ENCODE measurements around the gene IER5. TPM values are rescaled to one million over a fixed set of nuclear protein-coding genes. Genes with fewer than 3 reads are reported as not detected.
A peak's percentile ranks its signal among the peaks of the same experiment; 100 is the strongest.

Gene IER5
- total RNA-seq, 1 experiment from 2014 or later, result 30.5 TPM

DNA sequence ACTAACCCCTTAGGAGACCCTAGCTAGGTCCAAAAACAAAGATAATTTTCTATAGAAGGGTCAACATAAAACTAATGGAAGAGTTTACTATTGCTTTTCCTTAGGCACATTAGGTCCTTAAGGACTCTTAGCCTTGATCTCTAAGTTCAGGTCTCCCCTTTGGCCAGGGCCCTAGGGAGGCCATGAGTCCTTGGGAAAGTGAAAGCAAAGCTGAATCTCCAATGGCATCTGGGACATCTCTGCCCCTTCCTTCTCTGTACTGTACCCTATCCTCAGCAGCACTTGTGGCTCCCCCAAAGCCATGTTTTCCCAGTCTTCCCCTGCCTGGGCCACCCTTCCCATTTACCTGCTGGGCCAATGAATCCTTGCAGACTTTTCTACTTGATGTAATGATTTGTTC is 14.3 kb downstream of the IER5 start:
- RAD21 ChIA-PET (ENCODE audit: low non-redundant PET in 1 of 2, low total read pairs in 2 of 2, uncharacterized antibody in 2 of 2, unreplicated experiment in 2 of 2), result interaction anchor here in 1 of 2 experiments (0.9 kb wide), 1 partner anchor 40 kb away, joined by 4 read pairs; no protein-coding TSS in a partner anchor
- Histone ChIP-seq H3K9me2 (ENCODE audit: insufficient read depth) (no peaks in the 10 kb centered on the region), H3K4me2 (ENCODE audit: low read length) (peak overlapping the region; percentile 92), H3K4me3 (replicated peaks in 1 of 2; ENCODE audit: low read depth in 1 of 2, low read length in 2 of 2) (no peak overlapping the region), H3K9me3 (ENCODE audit: control insufficient read depth in 1 of 2, insufficient read depth in 1 of 2, low read depth in 1 of 2, low read length in 2 of 2) (no peaks in the 10 kb centered on the region), H3K79me2 (ENCODE audit: insufficient read depth, low read length) (no peaks in the 10 kb centered on the region), H3K9ac (ENCODE audit: low read length) (peak overlapping the region; percentile 37; the same call in 1 of the 2 replicates), H4K20me1 (ENCODE audit: insufficient read depth) (no peaks in the 10 kb centered on the region), H3K27me3 (ENCODE audit: insufficient read depth, low read length) (no peaks in the 10 kb centered on the region), H3K36me3 (ENCODE audit: control insufficient read depth in 1 of 2, insufficient read depth in 2 of 2, low read length in 2 of 2) (no peaks in the 10 kb centered on the region), H2AFZ (ENCODE audit: low read depth, low read length, poor library complexity, severe bottlenecking) (no peak overlapping the region), H3K27ac (ENCODE audit: low read depth, low read length) (no peak overlapping the region; the same call in 1 of the 2 replicates), H3K4me1 (ENCODE audit: control insufficient read depth in 1 of 2, insufficient read depth in 2 of 2, low read length in 2 of 2) (peaks cover 74 to 77% of the 10 kb centered on the region in 2 experiments)
- no peak for ATAC-seq
- BruUV-seq (replicated peaks), result no TSS peak
- CTCF ChIA-PET, result interaction anchor here (1.4 kb wide), 1 partner anchor 39 kb away, joined by 4 read pairs; no protein-coding TSS in a partner anchor
- no peak for TF ChIP-seq POLR2AphosphoS5 (IDR thresholded peaks at IDR 0.05; ENCODE audit: low read depth, low read length)
- POLR2A ChIA-PET, result interaction anchor here (0.7 to 3.4 kb wide), 3 partner anchors 12 to 39 kb away, joined by 3 to 11 read pairs (median 3); no protein-coding TSS in a partner anchor
- DNase-seq (ENCODE audit: low read depth, low spot score), result no peak
- intact Hi-C loops (cut with micrococcal nuclease), result no loop called here

DNA sequence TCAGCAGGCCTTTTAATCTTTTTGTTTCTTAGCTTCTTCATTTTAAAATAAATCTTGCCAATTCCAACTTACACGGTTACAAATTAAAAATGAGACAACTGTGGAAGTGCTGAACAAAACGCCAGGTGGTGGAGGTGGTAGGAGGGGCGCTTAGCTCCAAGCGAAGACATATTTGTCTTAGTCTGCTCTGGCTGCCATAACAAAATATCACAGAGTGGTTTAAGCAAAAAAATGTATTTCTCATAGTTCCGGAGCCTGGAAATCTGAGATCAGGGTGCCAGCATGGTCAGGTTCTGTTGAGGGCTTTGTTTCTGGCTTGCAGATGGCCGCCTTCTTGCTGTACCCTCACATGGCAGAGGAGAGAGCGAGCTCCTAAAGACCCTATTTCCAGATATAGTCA is 14.9 kb downstream of the IER5 start:
- POLR2A ChIA-PET, result interaction anchor here (1.0 to 4.2 kb wide), 5 partner anchors 11 to 39 kb away, joined by 3 to 19 read pairs (median 9); no protein-coding TSS in a partner anchor

More for the DNA sequence above, 14.9 kb downstream of the IER5 start:
- Histone ChIP-seq H3K9me3 (ENCODE audit: control insufficient read depth in 1 of 2, insufficient read depth in 1 of 2, low read depth in 1 of 2, low read length in 2 of 2) (no peaks in the 10 kb centered on the region), H3K79me2 (ENCODE audit: insufficient read depth, low read length) (no peaks in the 10 kb centered on the region), H3K27ac (ENCODE audit: low read depth, low read length) (no peak overlapping the region), H3K36me3 (ENCODE audit: control insufficient read depth in 1 of 2, insufficient read depth in 2 of 2, low read length in 2 of 2) (no peaks in the 10 kb centered on the region), H3K9me2 (ENCODE audit: insufficient read depth) (no peaks in the 10 kb centered on the region), H3K4me3 (replicated peaks in 1 of 2; ENCODE audit: low read depth in 1 of 2, low read length in 2 of 2) (no peak overlapping the region), H4K20me1 (ENCODE audit: insufficient read depth) (no peaks in the 10 kb centered on the region), H2AFZ (ENCODE audit: low read depth, low read length, poor library complexity, severe bottlenecking) (no peak overlapping the region), H3K9ac (ENCODE audit: low read length) (no peak overlapping the region), H3K4me2 (ENCODE audit: low read length) (peak overlapping the region; percentile 92), H3K4me1 (ENCODE audit: control insufficient read depth in 1 of 2, insufficient read depth in 2 of 2, low read length in 2 of 2) (peaks cover 74 to 81% of the 10 kb centered on the region in 2 experiments), H3K27me3 (ENCODE audit: insufficient read depth, low read length) (no peaks in the 10 kb centered on the region)
- intact Hi-C loops (cut with micrococcal nuclease), result no loop called here
- no TSS peak for BruUV-seq (replicated peaks)
- CTCF ChIA-PET, result interaction anchor here (1.4 kb wide), 1 partner anchor 39 kb away, joined by 4 read pairs; no protein-coding TSS in a partner anchor
- TF ChIP-seq EZH2phosphoT487 (IDR thresholded peaks at IDR 0.05; ENCODE audit: borderline replicate concordance) (no peak), SIN3A (IDR thresholded peaks at IDR 0.05; ENCODE audit: low read depth) (no peak), SP1 (IDR thresholded peaks at IDR 0.05; ENCODE audit: low read depth) (no peak), ZFX (IDR thresholded peaks at IDR 0.05) (no peak)
- ATAC-seq (no peak), DNase-seq (ENCODE audit: low read depth, low spot score) (no peak)
- RAD21 ChIA-PET (ENCODE audit: low non-redundant PET in 1 of 2, low total read pairs in 2 of 2, uncharacterized antibody in 2 of 2, unreplicated experiment in 2 of 2), result interaction anchor here in 1 of 2 experiments (0.9 kb wide), 1 partner anchor 39 kb away, joined by 4 read pairs; no protein-coding TSS in a partner anchor
